Retinal pigment epithelial cell (primary cell): ENCODE data around the gene ZNF212.
"Not testable (repeated sequence)": the region's sequence is repeated elsewhere in the genome, so short reads cannot be mapped to it uniquely, and the experiment has no call there.

ENCODE experiments used
- DNase-seq: peaks from one replicate; pipeline ENCODE4 v3.0.0-alpha.2; 2010; ENCODE audit warnings: low read depth
- H3K4me3 ChIP-seq: 2 replicates; pipeline ENCODE4 v1.5.1; 2011; ENCODE audit warnings: mild to moderate bottlenecking, low read length, control low read depth, moderate library complexity
- TF ChIP-seq, protein P1 (sequence below): conservative IDR thresholded peaks from 2 replicates; pipeline ENCODE4 v1.5.1; 2011; ENCODE audit warnings: low read depth, low read length, control low read depth, inconsistent platforms

Gene ZNF212

DNA sequence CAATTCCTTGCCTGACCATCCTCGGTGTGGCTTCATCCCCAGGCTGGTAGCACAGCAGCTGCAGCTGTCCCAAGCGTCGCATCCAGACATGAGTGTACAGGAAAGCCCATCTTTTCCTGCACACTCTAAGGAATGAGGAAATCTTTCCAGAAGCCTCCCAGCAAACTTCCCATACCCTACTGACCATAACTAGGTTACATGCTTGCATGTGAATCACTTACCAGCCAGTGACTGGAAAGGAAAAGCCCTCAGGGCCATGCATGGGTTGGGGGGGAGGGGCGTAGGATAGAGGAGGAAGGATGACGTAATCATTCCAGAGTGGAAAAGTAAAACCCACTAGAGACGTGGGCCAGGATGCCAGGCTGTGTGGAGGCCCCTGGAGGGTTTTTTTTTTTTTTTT, 18.9 kb upstream of the ZNF212 start:
- TF ChIP-seq, protein P1, sequence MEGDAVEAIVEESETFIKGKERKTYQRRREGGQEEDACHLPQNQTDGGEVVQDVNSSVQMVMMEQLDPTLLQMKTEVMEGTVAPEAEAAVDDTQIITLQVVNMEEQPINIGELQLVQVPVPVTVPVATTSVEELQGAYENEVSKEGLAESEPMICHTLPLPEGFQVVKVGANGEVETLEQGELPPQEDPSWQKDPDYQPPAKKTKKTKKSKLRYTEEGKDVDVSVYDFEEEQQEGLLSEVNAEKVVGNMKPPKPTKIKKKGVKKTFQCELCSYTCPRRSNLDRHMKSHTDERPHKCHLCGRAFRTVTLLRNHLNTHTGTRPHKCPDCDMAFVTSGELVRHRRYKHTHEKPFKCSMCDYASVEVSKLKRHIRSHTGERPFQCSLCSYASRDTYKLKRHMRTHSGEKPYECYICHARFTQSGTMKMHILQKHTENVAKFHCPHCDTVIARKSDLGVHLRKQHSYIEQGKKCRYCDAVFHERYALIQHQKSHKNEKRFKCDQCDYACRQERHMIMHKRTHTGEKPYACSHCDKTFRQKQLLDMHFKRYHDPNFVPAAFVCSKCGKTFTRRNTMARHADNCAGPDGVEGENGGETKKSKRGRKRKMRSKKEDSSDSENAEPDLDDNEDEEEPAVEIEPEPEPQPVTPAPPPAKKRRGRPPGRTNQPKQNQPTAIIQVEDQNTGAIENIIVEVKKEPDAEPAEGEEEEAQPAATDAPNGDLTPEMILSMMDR = no peak
- no peak overlapping the region for H3K4me3 ChIP-seq
- DNase-seq = no peak

DNA sequence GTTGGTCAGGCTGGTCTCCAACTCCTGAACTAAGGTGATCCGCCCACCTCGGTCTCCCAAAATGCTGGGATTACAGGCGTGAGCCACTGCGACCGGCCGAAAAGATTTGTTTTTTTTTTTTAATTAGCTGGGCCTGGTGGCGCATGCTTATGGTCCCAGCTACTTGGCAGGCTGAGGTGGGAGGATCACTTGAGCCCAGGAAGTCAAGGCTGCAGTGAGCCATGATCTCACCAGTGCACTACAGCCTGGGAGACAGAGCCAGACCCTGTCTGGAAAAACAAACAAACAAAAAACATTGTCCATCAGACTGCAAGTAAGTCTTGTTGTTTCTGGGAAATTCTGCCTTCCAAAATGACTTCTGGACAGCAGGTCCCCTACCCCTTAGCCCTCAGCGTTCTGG, 16.3 kb upstream of the ZNF212 start:
- no peak for DNase-seq
- TF ChIP-seq, protein P1 = no peak
- H3K4me3 ChIP-seq = no peak overlapping the region

DNA sequence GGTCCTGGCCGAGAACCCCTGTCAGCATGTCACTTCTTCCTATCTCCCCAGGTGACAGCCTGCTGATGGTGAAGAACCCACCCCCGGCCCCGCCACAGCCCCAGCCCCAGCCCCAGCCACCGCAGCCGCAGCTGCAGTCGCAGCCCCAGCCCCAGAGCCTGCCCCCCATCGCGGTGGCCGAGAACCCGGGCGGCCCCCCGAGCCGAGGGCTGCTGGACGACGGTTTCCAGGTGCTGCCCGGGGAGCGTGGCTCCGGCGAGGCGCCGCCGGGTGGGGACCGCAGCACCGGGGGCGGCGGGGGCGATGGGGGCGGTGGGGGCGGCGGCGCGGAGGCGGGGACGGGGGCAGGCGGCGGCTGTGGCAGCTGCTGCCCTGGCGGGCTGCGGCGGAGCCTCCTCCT, 15.7 kb upstream of the ZNF212 start:
- no peak overlapping the region for H3K4me3 ChIP-seq
- TF ChIP-seq, protein P1 = no peak
- DNase-seq = no peak

DNA sequence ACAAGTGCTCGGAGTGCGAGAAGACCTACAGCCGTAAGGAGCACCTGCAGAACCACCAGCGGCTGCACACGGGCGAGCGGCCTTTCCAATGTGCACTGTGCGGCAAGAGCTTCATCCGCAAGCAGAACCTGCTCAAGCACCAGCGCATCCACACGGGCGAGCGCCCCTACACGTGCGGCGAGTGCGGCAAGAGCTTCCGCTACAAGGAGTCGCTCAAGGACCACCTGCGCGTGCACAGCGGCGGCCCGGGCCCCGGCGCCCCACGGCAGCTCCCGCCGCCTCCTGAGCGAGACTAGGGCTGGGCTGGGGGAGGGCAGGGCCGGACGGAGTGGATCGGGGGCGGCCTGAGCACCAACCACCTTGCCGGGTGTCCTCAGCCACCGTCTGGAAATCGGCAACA, 15.1 kb upstream of the ZNF212 start:
- DNase-seq = no peak
- H3K4me3 ChIP-seq = no peak overlapping the region
- TF ChIP-seq, protein P1 = no peak

DNA sequence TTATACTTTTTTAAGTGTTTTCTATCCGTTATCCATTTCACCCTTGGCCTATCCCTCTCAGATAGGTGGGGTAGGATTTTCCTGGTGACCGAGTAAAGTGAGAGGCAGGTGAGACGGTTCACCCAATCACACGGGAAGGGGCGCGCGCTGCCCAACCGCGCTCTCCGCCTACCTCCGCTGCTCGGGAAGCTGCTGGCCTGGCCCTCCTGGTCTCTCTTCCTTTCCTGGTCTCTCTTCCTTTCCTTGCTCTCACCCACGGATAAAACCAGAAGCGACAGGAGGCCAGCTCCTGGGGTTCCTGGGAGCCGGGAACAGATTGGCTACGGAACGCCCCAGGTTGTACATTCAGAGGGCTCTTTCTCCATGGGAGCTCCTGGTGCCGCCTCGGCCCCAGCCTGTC, 14.3 kb upstream of the ZNF212 start:
- H3K4me3 ChIP-seq = no peak overlapping the region
- no peak for DNase-seq
- TF ChIP-seq, protein P1 = no peak

DNA sequence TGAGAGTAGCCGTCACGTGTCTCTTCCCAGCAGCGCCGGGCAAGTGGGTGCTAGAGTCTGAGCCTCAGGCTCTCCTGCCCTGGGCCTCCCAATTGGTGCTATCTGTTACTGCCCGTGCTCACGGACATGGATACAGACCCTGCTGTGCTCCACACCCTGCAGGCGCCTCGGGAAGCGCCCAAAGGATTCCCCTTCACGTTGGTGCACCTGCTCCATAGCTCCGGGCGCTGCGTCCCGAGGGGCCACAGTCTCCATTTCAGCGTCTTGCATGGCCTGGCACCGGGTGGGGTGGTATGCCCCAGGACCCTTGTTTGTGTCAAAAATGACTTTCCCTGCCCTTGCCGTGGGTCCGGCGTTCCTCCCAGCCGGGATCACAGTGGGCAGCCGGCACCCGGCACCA, 13.8 kb upstream of the ZNF212 start:
- no peak overlapping the region for H3K4me3 ChIP-seq
- TF ChIP-seq, protein P1 = no peak
- no peak for DNase-seq

DNA sequence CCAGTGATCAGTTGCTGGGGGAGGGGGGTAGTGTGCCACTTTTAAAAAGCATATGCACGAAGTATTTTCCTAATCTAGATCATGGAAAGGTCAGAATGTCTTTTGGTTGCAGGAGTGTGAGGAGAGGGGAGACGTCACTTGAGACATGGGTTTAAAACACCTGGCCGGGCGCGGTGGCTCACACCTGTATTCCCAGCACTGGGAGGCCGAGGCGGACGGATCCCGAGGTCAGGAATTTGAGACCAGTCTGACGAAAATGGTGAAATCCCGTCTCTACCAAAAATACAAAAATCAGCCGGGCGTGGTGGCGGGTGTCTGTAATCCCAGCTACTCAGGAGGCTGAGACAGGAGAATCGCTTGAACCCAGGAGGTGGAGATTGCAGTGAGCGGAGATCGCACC, 13.1 kb upstream of the ZNF212 start:
- not testable (repeated sequence) for H3K4me3 ChIP-seq, DNase-seq
